Esophagus muscularis mucosa (tissue), 4 donors: ENCODE measurements around the gene COLQ. TPM values are rescaled to one million over a fixed set of nuclear protein-coding genes. Genes with fewer than 3 reads are reported as not detected.

Experiments used
- DNase-seq: peaks from one replicate; pipeline ENCODE4 v3.0.0-alpha.2; 2017; ENCODE audit errors: extremely low spot score
- H3K27ac ChIP-seq, 4 donors: fragments of 200-600 bp; sonication (generic); replicated peaks in 1 of 4; 1 replicate in 3 of 4; 2 replicates in 1 of 4; pipeline ENCODE4 v1.5.1; 2016 to 2019; ENCODE audit warnings: mild to moderate bottlenecking in 1 of 4
- H3K27me3 ChIP-seq, 4 donors: fragments of 200-600 bp; sonication (generic); one replicate each; pipeline versions ENCODE4 v1.5.1 to v1.6.0; 2016 to 2019
- H3K36me3 ChIP-seq, 4 donors: fragments of 200-600 bp; sonication (generic); one replicate each; pipeline ENCODE4 v1.5.1; 2016 to 2019
- H3K4me1 ChIP-seq, 4 donors: fragments of 200-600 bp; sonication (generic); one replicate each; pipeline ENCODE4 v1.5.1; 2016 to 2019
- H3K4me3 ChIP-seq, 4 donors: fragments of 200-600 bp; sonication (generic); 1 replicate in 2 of 4; 2 replicates in 2 of 4; pipeline ENCODE4 v1.5.1; 2016 to 2019; ENCODE audit warnings: mild to moderate bottlenecking in 4 of 4, moderate library complexity in 1 of 4
- H3K9me3 ChIP-seq, 4 donors: fragments of 200-600 bp; sonication (generic); 1 replicate in 3 of 4; 2 replicates in 1 of 4; pipeline ENCODE4 v1.5.1; 2016 to 2019
- CTCF ChIP-seq, 3 experiments: fragments of 200-600 bp in 2 of 3; fragments of 450-650 bp in 1 of 3; sonication (generic) in 2 of 3; IDR thresholded peaks; one replicate each; pipeline ENCODE4 v1.5.1; 2017 to 2019; ENCODE audit warnings: antibody characterized with exemption in 3 of 3, mild to moderate bottlenecking in 2 of 3, moderate library complexity in 1 of 3
- EP300 ChIP-seq: sonication (generic); formaldehyde crosslinking; IDR thresholded peaks from one replicate; pipeline ENCODE4 v1.6.1; 2017; ENCODE audit warnings: antibody characterized with exemption
- POLR2A ChIP-seq: fragments of 450-650 bp; IDR thresholded peaks from one replicate; pipeline ENCODE4 v1.6.1; 2017; ENCODE audit warnings: antibody characterized with exemption, moderate library complexity, mild to moderate bottlenecking, low read depth
- POLR2AphosphoS5 ChIP-seq, 2 donors: sonication (generic); formaldehyde crosslinking; IDR thresholded peaks; one replicate each; pipeline ENCODE4 v1.6.1; 2017; ENCODE audit warnings: antibody characterized with exemption in 2 of 2
- WGBS: methylation state at CpG from one replicate; pipeline ENCODE4 v1.1.5; 2018; 5-methylcytosine and 5-hydroxymethylcytosine counted together
- intact Hi-C: fragments of 100-400 bp; cut with DNase I; formaldehyde crosslinking; loops from one replicate; pipeline ENCODE4 v1.15.1; 2023
- total RNA-seq, 4 donors: library from RNA; depleted of rRNA; stranded (reverse); fragments of >200 nt; gene quantifications; one replicate each; pipeline versions ENCODE4 v1.1.0 to v1.2.1, GENCODE V29; 2016

Gene COLQ
- total RNA-seq = 1 to 10 TPM; 1.2 to 3.1 (median 1.8) TPM

- H3K27me3 ChIP-seq = no peaks in the 10 kb centered on the region
- no peaks in the 10 kb centered on the region for H3K36me3 ChIP-seq
- peaks cover 4 to 17% (median 14%) of the 10 kb centered on the region in 4 donors for H3K4me1 ChIP-seq
- WGBS = 48% methylated on average over 6 of the region's 6 CpGs
- H3K4me3 ChIP-seq = no peak within 1 kb of the TSS
- H3K9me3 ChIP-seq = no peaks in the 10 kb centered on the region
- intact Hi-C loops = no loop called here
- H3K27ac ChIP-seq = no peak within 1 kb of the TSS
- no peak for DNase-seq
- TF ChIP-seq EP300 (no peak), POLR2A (no peak), CTCF (IDR thresholded peaks at IDR 0.05) (no peak), POLR2AphosphoS5 (IDR thresholded peaks at IDR 0.05) (no peak)
Observed at GRCh38 chr3:15521573-15521965, at the start of gene COLQ. Gene COLQ, minus strand, starts transcription at chr3:15521706. Its CDS starts 81 bp downstream, at chr3:15521625.

- no peak overlapping the region for H3K4me3 ChIP-seq
- H3K9me3 ChIP-seq = no peaks in the 10 kb centered on the region
- DNase-seq = no peak
- no peak overlapping the region for H3K27ac ChIP-seq
- H3K4me1 ChIP-seq = no peaks in the 10 kb centered on the region
- peaks cover 49 to 91% (median 77%) of the 10 kb centered on the region in 4 donors for H3K36me3 ChIP-seq
- intact Hi-C loops = loop anchor here (10.0 kb wide), 1 partner anchor 318 kb away; no protein-coding TSS in a partner anchor
- H3K27me3 ChIP-seq = no peaks in the 10 kb centered on the region
- WGBS = 93% methylated on average over 1 of the region's 1 CpG
- TF ChIP-seq POLR2AphosphoS5 (IDR thresholded peaks at IDR 0.05) (no peak), POLR2A (no peak), EP300 (no peak), CTCF (IDR thresholded peaks at IDR 0.05) (no peak)
Observed at GRCh38 chr3:15563190-15563589, 41.7 kb upstream of the COLQ start.

- Histone ChIP-seq H3K27me3 (no peaks in the 10 kb centered on the region), H3K4me3 (no peak overlapping the region), H3K9me3 (no peaks in the 10 kb centered on the region), H3K36me3 (peaks cover 46 to 85% (median 72%) of the 10 kb centered on the region in 4 donors), H3K27ac (no peak overlapping the region), H3K4me1 (peaks cover 0 to 3% (median 0%) of the 10 kb centered on the region in 4 donors)
- 87% methylated on average over 5 of the region's 5 CpGs for WGBS
- no peak for DNase-seq
- no peak for TF ChIP-seq POLR2A
- intact Hi-C loops = loop anchor here (10.0 kb wide), 1 partner anchor 318 kb away; no protein-coding TSS in a partner anchor
Observed at GRCh38 chr3:15562560-15562959, 41.1 kb upstream of the COLQ start.

- no peaks in the 10 kb centered on the region for H3K9me3 ChIP-seq
- intact Hi-C loops = loop anchor here (5.0 to 10.0 kb wide), 4 partner anchors 131 to 444 kb away; partner anchors contain the start of genes EAF1 and METTL6
- peak; percentile 31 for DNase-seq
- peaks cover 28 to 54% (median 37%) of the 10 kb centered on the region in 4 donors for H3K36me3 ChIP-seq
- 83% methylated on average over 9 of the region's 9 CpGs for WGBS
- no peak overlapping the region for H3K4me3 ChIP-seq
- TF ChIP-seq POLR2AphosphoS5 (IDR thresholded peaks at IDR 0.05) (no peak), POLR2A (no peak), EP300 (no peak), CTCF (IDR thresholded peaks at IDR 0.05) (no peak)
- peaks cover 0 to 9% (median 0%) of the 10 kb centered on the region in 4 donors for H3K4me1 ChIP-seq
- H3K27me3 ChIP-seq = no peaks in the 10 kb centered on the region
- H3K27ac ChIP-seq = no peak overlapping the region
Observed at GRCh38 chr3:15558581-15558980, 37.1 kb upstream of the COLQ start.

- no peak overlapping the region for H3K4me3 ChIP-seq
- H3K36me3 ChIP-seq = peaks cover 17 to 54% (median 28%) of the 10 kb centered on the region in 4 donors
- TF ChIP-seq CTCF (IDR thresholded peaks at IDR 0.05) (peak; percentile 59 to 70 (median 61)), POLR2A (no peak)
- H3K27me3 ChIP-seq = no peaks in the 10 kb centered on the region
- DNase-seq = peak; percentile 90
- no peak overlapping the region for H3K27ac ChIP-seq
- intact Hi-C loops = loop anchor here (5.0 to 10.0 kb wide), 4 partner anchors 130 to 443 kb away; partner anchors contain the start of genes EAF1 and METTL6
- peaks cover 0 to 9% (median 0%) of the 10 kb centered on the region in 4 donors for H3K4me1 ChIP-seq
- WGBS = 6% methylated on average over 3 of the region's 3 CpGs
- H3K9me3 ChIP-seq = no peaks in the 10 kb centered on the region
Observed at GRCh38 chr3:15557511-15557946, 36.0 kb upstream of the COLQ start.
